Liver (tissue), 3 donors: Measurements from ENCODE around the gene LRIT1.

Experiments
- CTCF ChIP-seq: fragments of 150-350 bp; IDR thresholded peaks from 2 replicates; pipeline ENCODE4 v1.5.1; 2017; ENCODE audit warnings: improper control_type of control experiment, low read depth, low read length; ENCODE audit not compliant: missing input control
- GABPA ChIP-seq, 2 donors: IDR thresholded peaks in 1 of 2; conservative IDR thresholded peaks in 1 of 2; 2 replicates each; pipeline ENCODE4 v1.6.1; 2016; ENCODE audit warnings: antibody characterized with exemption in 2 of 2, mild to moderate bottlenecking in 1 of 2, moderate library complexity in 1 of 2
- JUND ChIP-seq, 2 donors: IDR thresholded peaks; 2 replicates each; pipeline ENCODE4 v1.6.1; 2016; ENCODE audit warnings: antibody characterized with exemption in 2 of 2
- MAX ChIP-seq: IDR thresholded peaks from 2 replicates; pipeline ENCODE4 v1.6.1; 2016; ENCODE audit warnings: antibody characterized with exemption
- RAD21 ChIP-seq, 2 donors: IDR thresholded peaks; 2 replicates each; pipeline ENCODE4 v1.6.1; 2016; ENCODE audit warnings: antibody characterized with exemption in 2 of 2, mild to moderate bottlenecking in 2 of 2
- REST ChIP-seq: IDR thresholded peaks from 2 replicates; pipeline ENCODE4 v1.6.1; 2016; ENCODE audit warnings: antibody characterized with exemption, mild to moderate bottlenecking
- SP1 ChIP-seq: IDR thresholded peaks from 2 replicates; pipeline ENCODE4 v1.6.1; 2018; ENCODE audit warnings: antibody characterized with exemption, mild to moderate bottlenecking
- TAF1 ChIP-seq: conservative IDR thresholded peaks from 2 replicates; pipeline ENCODE4 v1.6.1; 2016; ENCODE audit warnings: antibody characterized with exemption, mild to moderate bottlenecking
- YY1 ChIP-seq: IDR thresholded peaks from 2 replicates; pipeline ENCODE4 v1.6.1; 2016; ENCODE audit warnings: antibody characterized with exemption, mild to moderate bottlenecking
- ZBTB33 ChIP-seq: IDR thresholded peaks from 2 replicates; pipeline ENCODE4 v1.6.1; 2016; ENCODE audit warnings: antibody characterized with exemption
- donor health status: healthy.
- donor health status: healthy.

- TF ChIP-seq JUND (IDR thresholded peaks at IDR 0.05) (no peak), CTCF (no peak), TAF1 (no peak), SP1 (no peak), RAD21 (IDR thresholded peaks at IDR 0.05) (no peak), ZBTB33 (no peak), YY1 (no peak), REST (no peak), MAX (no peak), GABPA (IDR thresholded peaks at IDR 0.05 in 1 of 2, conservative IDR thresholded peaks at IDR 0.05 in 1 of 2) (no peak)
These were observed 48.9 kb upstream of the LRIT1 start for GRCh38 chr10:84290235-84290634.
